HG03354 (cell line): ENCODE data around the gene DCAF4L1.
A peak's percentile ranks its signal among the peaks of the same experiment; 100 is the strongest.

Source experiments
- ATAC-seq: cut with Tn5 transposase; IDR thresholded peaks from one replicate; pipeline ENCODE4 v1.9.1; 2021; ENCODE audit warnings: mild to moderate bottlenecking; ENCODE audit not compliant: unreplicated experiment, poor library complexity, severe bottlenecking

Gene DCAF4L1

DNA sequence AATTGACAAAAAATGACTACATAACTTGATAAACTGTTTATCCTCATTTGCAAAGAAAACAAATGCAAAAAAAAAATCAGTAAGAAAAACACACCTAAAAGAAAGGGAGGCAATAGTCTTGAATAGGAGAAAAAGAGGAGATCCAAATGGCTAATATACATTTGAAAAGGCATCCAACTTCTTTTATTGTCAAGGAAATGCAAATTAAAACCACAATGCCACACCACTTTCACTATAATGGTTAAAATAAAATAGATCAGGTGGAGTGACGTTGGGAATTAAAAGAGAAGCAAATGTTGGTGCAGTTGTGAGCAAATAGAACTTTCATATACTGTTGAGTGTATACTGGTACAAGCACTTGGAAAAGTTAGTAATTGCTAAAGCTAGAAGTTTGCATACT, 3.6 kb downstream of the DCAF4L1 start:
- no peak for ATAC-seq

GRCh38 chr4:41989994-41990364, 8.4 kb downstream of the DCAF4L1 start:
- peak; percentile 29 for ATAC-seq

- peak; percentile 99 for ATAC-seq
Measured at GRCh38 chr4:41990365-41991111, 9.0 kb downstream of the DCAF4L1 start, which contains the start of gene SLC30A9. TSS of gene SLC30A9 (plus strand) at chr4:41990530. CDS start at chr4:41990652, 122 bp downstream.

DNA sequence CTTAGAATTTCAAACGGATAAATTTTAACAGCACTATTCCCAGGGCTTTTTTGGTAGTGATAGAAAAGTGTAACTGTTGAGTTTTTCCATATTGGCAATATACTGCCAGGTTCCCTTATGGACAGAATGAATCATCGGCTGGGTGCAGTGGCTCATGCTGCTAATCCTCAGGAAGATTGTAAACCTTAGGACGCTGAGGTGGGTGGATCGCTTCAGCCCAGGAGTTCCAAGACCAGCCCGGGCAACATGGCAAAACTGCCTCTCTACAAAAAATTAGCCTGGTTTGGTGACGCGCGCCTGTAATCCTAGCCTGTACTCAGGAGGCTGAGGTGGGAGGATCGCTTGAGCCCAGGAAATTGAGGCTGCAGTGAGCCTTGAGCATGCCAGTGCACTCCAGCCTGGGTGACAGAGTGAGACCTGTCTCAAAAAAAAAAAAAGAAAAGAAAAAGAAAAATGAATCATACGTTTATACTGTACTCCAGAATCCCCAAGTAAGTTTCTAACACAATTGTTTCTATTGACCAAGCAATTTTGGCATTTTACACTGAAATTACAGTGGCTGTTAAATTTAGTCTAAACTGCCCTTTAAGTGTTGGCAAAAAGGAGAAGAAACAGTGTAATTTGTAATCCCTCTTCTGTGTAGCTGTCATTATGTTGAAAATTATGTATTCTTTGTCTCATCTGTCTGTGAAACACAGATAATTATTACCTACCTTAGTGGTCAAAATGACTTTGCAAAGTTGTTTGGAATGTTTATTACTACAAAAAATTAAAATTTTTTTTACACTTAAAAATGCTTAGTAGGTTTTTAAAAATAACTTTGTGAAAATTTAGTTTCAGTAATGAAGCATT, 10.6 kb downstream of the DCAF4L1 start:
- no peak for ATAC-seq

- ATAC-seq, result no peak
Measured at GRCh38 chr4:41992967-41993857, 11.7 kb downstream of the DCAF4L1 start.

DNA sequence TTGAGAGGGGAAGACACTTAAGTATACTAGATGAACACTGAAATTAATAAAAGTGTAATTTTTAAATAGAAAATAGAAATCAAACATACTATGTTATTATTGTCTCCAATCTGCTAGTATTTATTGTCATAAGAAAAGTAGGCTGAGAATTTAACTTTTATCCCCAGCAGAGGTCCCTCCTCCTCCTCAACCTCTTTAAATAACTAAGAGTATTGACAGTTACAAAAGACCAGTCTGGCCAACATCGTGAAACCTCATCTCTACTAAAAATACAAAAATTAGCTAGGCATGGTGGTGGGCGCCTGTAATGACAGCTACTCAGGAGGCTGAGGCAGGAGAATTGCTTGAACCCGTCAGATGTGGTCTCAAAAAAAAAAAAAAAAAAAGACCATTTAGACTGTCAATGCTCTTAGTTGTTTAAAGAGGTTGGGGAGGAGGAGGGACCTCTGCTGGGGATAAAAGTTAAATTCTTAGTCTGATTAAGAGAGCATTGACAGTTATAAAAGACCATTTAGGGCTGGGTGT, 13.0 kb downstream of the DCAF4L1 start:
- ATAC-seq, result no peak

DNA sequence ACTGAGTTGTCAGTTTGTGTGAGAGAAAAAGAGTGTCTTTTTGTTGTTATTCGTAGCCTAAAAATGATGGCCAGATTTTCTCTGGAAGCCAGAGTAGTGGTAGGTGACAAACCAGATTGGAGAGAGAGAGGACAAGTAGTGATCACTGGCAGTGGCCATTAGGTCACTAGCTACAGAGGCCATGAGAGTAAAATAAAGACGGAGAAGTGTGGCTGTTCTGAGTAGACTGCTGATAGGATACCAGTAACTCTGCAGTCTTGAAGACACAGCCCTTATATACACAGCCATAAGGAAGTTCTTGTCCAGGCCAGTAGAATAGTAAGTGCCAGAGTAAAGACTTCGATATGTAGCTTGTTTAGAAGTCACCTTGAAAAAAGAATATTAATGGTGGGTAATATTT, 16.5 kb downstream of the DCAF4L1 start:
- no peak for ATAC-seq

- no peak for ATAC-seq
Measured at GRCh38 chr4:41999321-41999720, 17.8 kb downstream of the DCAF4L1 start.

DNA sequence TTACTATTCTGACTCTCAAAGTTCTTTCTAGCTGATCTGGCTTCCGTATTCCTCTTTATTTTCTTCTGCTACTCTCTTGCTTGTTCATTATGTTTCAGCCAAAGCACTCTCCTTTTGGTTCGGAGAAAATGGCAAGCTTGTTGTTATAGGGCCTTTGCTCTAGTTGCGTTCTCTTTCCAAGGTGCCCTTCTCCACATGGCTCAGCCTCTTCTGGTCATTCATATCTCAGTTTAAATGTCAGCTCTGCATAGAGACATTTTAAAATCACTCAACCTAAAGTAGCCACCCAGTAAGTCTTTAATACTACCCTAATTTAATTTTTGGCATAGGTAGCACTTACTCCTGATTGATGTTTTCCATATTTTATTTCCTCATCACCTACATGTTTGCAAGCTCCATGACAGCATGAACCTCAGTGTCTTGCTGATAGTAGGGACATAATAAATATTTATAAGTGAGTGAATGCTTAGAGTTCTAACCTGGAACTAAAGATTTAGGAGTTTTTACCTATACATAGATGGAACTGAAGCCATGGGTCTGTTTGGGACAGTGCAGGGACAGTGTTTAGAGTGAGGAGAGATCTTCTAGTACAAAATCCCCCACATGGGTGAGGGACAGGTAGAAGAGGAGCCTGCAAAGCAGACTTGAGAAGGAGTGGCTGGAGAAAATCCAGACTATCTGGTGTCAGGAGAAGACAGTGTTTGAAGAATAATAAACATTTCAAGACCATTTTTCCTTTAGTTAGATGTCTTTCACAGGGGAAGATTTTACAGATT, 26.6 kb downstream of the DCAF4L1 start:
- ATAC-seq, result no peak

DNA sequence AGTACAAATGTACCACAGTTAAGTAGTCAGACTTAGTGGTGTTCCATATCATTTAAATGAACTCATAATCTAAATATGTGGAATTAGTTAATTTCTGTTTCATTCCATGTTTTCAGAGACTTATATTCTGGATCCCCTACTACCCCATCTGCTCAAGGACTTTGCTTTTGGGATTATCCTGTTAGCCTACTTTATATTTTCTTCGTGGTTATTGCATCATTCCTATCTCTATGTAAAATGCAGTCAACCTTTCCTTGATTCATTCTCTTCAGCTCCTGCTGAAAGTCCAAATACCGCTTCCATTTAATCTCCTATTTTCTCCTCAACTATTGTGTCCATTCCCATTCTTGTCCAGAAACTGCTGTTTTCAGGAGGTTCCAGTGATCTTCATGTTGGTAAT, 33.9 kb downstream of the DCAF4L1 start:
- ATAC-seq, result no peak

DNA sequence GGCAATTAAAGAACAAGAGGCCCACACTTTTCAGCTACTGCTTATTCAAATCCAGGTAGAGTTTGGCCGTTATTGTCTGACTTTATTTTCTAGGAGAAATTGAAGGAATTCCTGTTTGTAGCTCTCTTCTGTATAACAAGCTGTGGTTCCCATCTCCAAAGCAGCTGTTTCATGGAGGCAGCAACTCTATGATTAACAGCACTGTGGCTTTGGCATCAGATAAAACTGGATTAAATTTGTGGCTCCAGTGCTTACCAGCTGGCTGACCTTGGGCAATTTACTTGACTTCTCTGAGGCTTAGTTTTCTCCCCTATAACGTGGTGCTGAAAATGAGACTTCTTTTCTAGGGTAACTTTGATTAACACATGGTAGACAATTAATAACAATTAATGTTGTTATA, 36.9 kb downstream of the DCAF4L1 start:
- no peak for ATAC-seq
